H1 (cell line): ENCODE measurements around the gene PIGC. TPM values are rescaled to one million over a fixed set of nuclear protein-coding genes. Genes with fewer than 3 reads are reported as not detected.

Experiments used
- CTCF ChIA-PET: fragments of 300-600 bp; sonication (Branson Sonifier 250); formaldehyde crosslinking; loops from one replicate; lab custom pipeline; 2021; ENCODE audit not compliant: partially characterized antibody; lab: Charles Lee
- POLR2A ChIA-PET: fragments of 300-600 bp; sonication (Branson Sonifier 250); formaldehyde crosslinking; loops from one replicate; lab custom pipeline; 2021; ENCODE audit warnings: inconsistent platforms; ENCODE audit not compliant: partially characterized antibody; lab: Charles Lee
- DNase-seq, 2 experiments: peaks; one replicate each; pipeline versions ENCODE4 v3.0.0 to v3.0.0-alpha.2; 2010 to 2022; ENCODE audit warnings: low spot score in 2 of 2, low read depth in 1 of 2, mixed read lengths in 1 of 2
- FAIRE-seq: peaks from 2 replicates; lab custom pipeline; 2011; peaks lifted over from hg19 to GRCh38; lab: Jason Lieb, UNC
- H2AFZ ChIP-seq: 2 replicates; pipeline ENCODE4 v1.8.1; 2012; ENCODE audit warnings: low read length, inconsistent platforms
- H2AK5ac ChIP-seq: 2 replicates; pipeline ENCODE4 v1.6.1; 2013; ENCODE audit warnings: low read depth, low read length
- H2BK120ac ChIP-seq: replicated peaks from 2 replicates; pipeline ENCODE3; 2013; ENCODE audit warnings: low read depth, low read length, inconsistent platforms
- H2BK12ac ChIP-seq: 2 replicates; pipeline ENCODE4 v1.6.1; 2013; ENCODE audit warnings: low read depth, low read length
- H2BK15ac ChIP-seq: 2 replicates; pipeline ENCODE4 v1.6.1; 2013; ENCODE audit warnings: low read length
- H2BK20ac ChIP-seq: 2 replicates; pipeline ENCODE4 v1.6.1; 2013; ENCODE audit warnings: low read length
- H2BK5ac ChIP-seq: 2 replicates; pipeline ENCODE4 v1.6.1; 2013; ENCODE audit warnings: low read depth, low read length
- H3K14ac ChIP-seq: 2 replicates; pipeline ENCODE4 v1.6.1; 2013; ENCODE audit warnings: inconsistent platforms; ENCODE audit not compliant: insufficient read length
- H3K18ac ChIP-seq: 2 replicates; pipeline ENCODE4 v1.6.1; 2013; ENCODE audit warnings: low read length; ENCODE audit errors: extremely low read depth
- H3K23ac ChIP-seq: 2 replicates; pipeline ENCODE4 v1.6.1; 2013; ENCODE audit warnings: inconsistent platforms; ENCODE audit not compliant: insufficient read length
- H3K23me2 ChIP-seq: 2 replicates; pipeline ENCODE4 v1.6.1; 2013; ENCODE audit warnings: low read depth, low read length
- H3K27ac ChIP-seq: 2 replicates; pipeline ENCODE4 v1.6.1; 2011; ENCODE audit warnings: low read depth, low read length, inconsistent platforms
- H3K27me3 ChIP-seq, 4 experiments: replicated peaks in 1 of 4; 1 replicate in 1 of 4; 2 replicates in 3 of 4; pipeline versions ENCODE4 v1.6.1 to v1.8.1; 2011 to 2013; ENCODE audit warnings: low read length in 3 of 4, mild to moderate bottlenecking in 3 of 4, inconsistent platforms in 2 of 4, mixed read lengths in 2 of 4, moderate library complexity in 1 of 4; ENCODE audit not compliant: control insufficient read depth in 3 of 4, insufficient read depth in 3 of 4; ENCODE audit errors: extremely low read depth in 1 of 4
- H3K36me3 ChIP-seq, 4 experiments: 2 replicates each; pipeline versions ENCODE4 v1.6.1 to v1.8.1; 2011 to 2013; ENCODE audit warnings: mild to moderate bottlenecking in 4 of 4, low read length in 3 of 4, moderate library complexity in 2 of 4, control low read depth in 1 of 4, inconsistent platforms in 1 of 4; ENCODE audit not compliant: insufficient read depth in 4 of 4, control insufficient read depth in 2 of 4
- H3K4ac ChIP-seq: replicated peaks from 2 replicates; pipeline ENCODE3; 2013; ENCODE audit warnings: low read length, low read depth, mixed read lengths, inconsistent platforms; ENCODE audit not compliant: insufficient read length
- H3K4me1 ChIP-seq, 4 experiments: replicated peaks in 1 of 4; 1 replicate in 1 of 4; 2 replicates in 3 of 4; pipeline versions ENCODE4 v1.6.1 to v1.8.1; 2011 to 2013; ENCODE audit warnings: low read length in 3 of 4, inconsistent platforms in 2 of 4, mixed read lengths in 1 of 4; ENCODE audit not compliant: insufficient read depth in 4 of 4, control insufficient read depth in 3 of 4
- H3K4me2 ChIP-seq, 2 experiments: 2 replicates each; pipeline versions ENCODE4 v1.6.1 to v1.8.1; 2011 to 2013; ENCODE audit warnings: low read depth in 2 of 2, low read length in 2 of 2, control low read depth in 1 of 2, inconsistent platforms in 1 of 2, mild to moderate bottlenecking in 1 of 2; ENCODE audit not compliant: insufficient read depth in 1 of 2
- H3K4me3 ChIP-seq, 4 experiments: fragments of 200-600, 300-600 bp in 1 of 4; sonication (generic), shearing (Covaris generic), sonication (Bioruptor Twin) in 1 of 4; 2 replicates each; pipeline versions ENCODE4 v1.5.1 to v1.8.1; 2011 to 2016; ENCODE audit warnings: low read length in 4 of 4, low read depth in 3 of 4, control low read depth in 2 of 4, inconsistent platforms in 2 of 4, mild to moderate bottlenecking in 2 of 4, mixed read lengths in 1 of 4, moderate library complexity in 1 of 4; ENCODE audit not compliant: insufficient read depth in 2 of 4; ENCODE audit errors: extremely low read depth in 1 of 4
- H3K56ac ChIP-seq: replicated peaks from 2 replicates; pipeline ENCODE3; 2013; ENCODE audit warnings: low read depth, mild to moderate bottlenecking, mixed read lengths, low read length, inconsistent platforms; ENCODE audit not compliant: insufficient read length
- H3K79me1 ChIP-seq: 2 replicates; pipeline ENCODE4 v1.6.1; 2013; ENCODE audit warnings: low read depth, low read length, control low read depth
- H3K79me2 ChIP-seq, 2 experiments: 2 replicates each; pipeline versions ENCODE4 v1.6.1 to v1.8.1; 2012 to 2013; ENCODE audit warnings: low read length in 2 of 2, mild to moderate bottlenecking in 2 of 2, inconsistent platforms in 1 of 2; ENCODE audit not compliant: insufficient read depth in 2 of 2, control insufficient read depth in 1 of 2
- H3K9ac ChIP-seq, 4 experiments: replicated peaks in 1 of 4; 1 replicate in 1 of 4; 2 replicates in 3 of 4; pipeline versions ENCODE4 v1.6.1 to v1.8.1; 2011 to 2013; ENCODE audit warnings: low read depth in 3 of 4, low read length in 3 of 4, control low read depth in 2 of 4, mild to moderate bottlenecking in 2 of 4, moderate library complexity in 2 of 4, inconsistent platforms in 1 of 4; ENCODE audit errors: extremely low read depth in 1 of 4
- H3K9me3 ChIP-seq, 2 experiments: 2 replicates each; pipeline versions ENCODE4 v1.6.1 to v1.8.1; 2012 to 2013; ENCODE audit warnings: mild to moderate bottlenecking in 2 of 2, moderate library complexity in 2 of 2, control low read depth in 1 of 2, inconsistent platforms in 1 of 2, low read depth in 1 of 2, low read length in 1 of 2, mixed read lengths in 1 of 2; ENCODE audit not compliant: insufficient read depth in 2 of 2
- H4K20me1 ChIP-seq, 2 experiments: replicated peaks in 1 of 2; 2 replicates each; pipeline versions ENCODE3 to v1.8.1; 2011 to 2013; ENCODE audit warnings: inconsistent platforms in 2 of 2, low read length in 2 of 2, mild to moderate bottlenecking in 1 of 2; ENCODE audit not compliant: insufficient read depth in 2 of 2, control insufficient read depth in 1 of 2
- H4K5ac ChIP-seq: 2 replicates; pipeline ENCODE4 v1.6.1; 2013; ENCODE audit warnings: low read length, low read depth, mixed read lengths, inconsistent platforms; ENCODE audit not compliant: insufficient read length
- H4K8ac ChIP-seq: 2 replicates; pipeline ENCODE4 v1.8.0; 2013; ENCODE audit warnings: mild to moderate bottlenecking, moderate library complexity, low read length, inconsistent platforms; ENCODE audit not compliant: insufficient read depth; ENCODE audit errors: extremely low read depth
- H4K91ac ChIP-seq: replicated peaks from 2 replicates; pipeline ENCODE3; 2013; ENCODE audit warnings: low read length, mixed read lengths, inconsistent platforms; ENCODE audit not compliant: insufficient read length
- EP300 ChIP-seq, 2 experiments: IDR thresholded peaks; 1 replicate in 1 of 2; 2 replicates in 1 of 2; pipeline ENCODE4 v1.6.1; 2011 to 2012; ENCODE audit warnings: low read depth in 2 of 2, low read length in 2 of 2, mild to moderate bottlenecking in 2 of 2, borderline replicate concordance in 1 of 2, inconsistent platforms in 1 of 2, moderate library complexity in 1 of 2
- RAD21 ChIP-seq, 2 experiments: IDR thresholded peaks in 1 of 2; conservative IDR thresholded peaks in 1 of 2; 2 replicates each; pipeline ENCODE4 v1.6.1; 2011; ENCODE audit warnings: low read depth in 2 of 2, low read length in 2 of 2, improper control_type of control experiment in 1 of 2, inconsistent platforms in 1 of 2, mild to moderate bottlenecking in 1 of 2, moderate library complexity in 1 of 2
- WGBS, 2 experiments: shearing (Covaris generic) in 1 of 2; methylation state at CpG; one replicate each; pipeline versions ENCODE4 v1.1.6 to v1.1.7; 2013 to 2015; ENCODE audit warnings: low lambda C conversion rate in 2 of 2, mixed read lengths in 2 of 2, inconsistent platforms in 1 of 2, low coverage in 1 of 2, missing lambda C conversion rate in 1 of 2; ENCODE audit not compliant: insufficient replicate concordance in 2 of 2, insufficient coverage in 1 of 2, insufficient read length in 1 of 2; ENCODE audit errors: extremely low coverage in 1 of 2, missing lambda C conversion rate in 1 of 2; 5-methylcytosine and 5-hydroxymethylcytosine counted together
- polyA plus RNA-seq, 7 experiments: library from polyadenylated mRNA; depleted of rRNA in 3 of 7; stranded (reverse) in 5 of 7; unstranded in 2 of 7; fragments of >200 nt in 5 of 7; fragments of 200-250 nt in 2 of 7; gene quantifications; 1 replicate in 5 of 7; 2 replicates in 1 of 7; 4 replicates in 1 of 7; pipeline versions ENCODE4 v1.2.1 to v1.2.3, GENCODE V29; 2011 to 2013; ENCODE audit warnings: missing spikeins in 2 of 7, mixed read lengths in 2 of 7
- total RNA-seq: library from RNA; stranded (reverse); fragmentation: NEBNext Ultra II Directional; extraction: Animal tissue kit (Norgen Biotek cat#: 25700); gene quantifications from 2 replicates; pipeline ENCODE4 v1.2.1, GENCODE V29; 2021
- TF ChIP-seq, protein P1 (sequence below), 3 experiments: IDR thresholded peaks; 1 replicate in 2 of 3; 2 replicates in 1 of 3; pipeline versions ENCODE4 v1.5.1 to v1.6.1; 2011; ENCODE audit warnings: low read length in 3 of 3, mild to moderate bottlenecking in 3 of 3, inconsistent platforms in 2 of 3, low read depth in 1 of 3, moderate library complexity in 1 of 3; ENCODE audit not compliant: insufficient read depth in 1 of 3; ENCODE audit errors: control extremely low read depth in 1 of 3

Gene PIGC
- total and polyA plus RNA-seq, 2 of the 8 experiments (the other 6 are each of a cell fraction or from before 2014, with no cell fraction given) = 21.0 to 39.3 TPM

DNA sequence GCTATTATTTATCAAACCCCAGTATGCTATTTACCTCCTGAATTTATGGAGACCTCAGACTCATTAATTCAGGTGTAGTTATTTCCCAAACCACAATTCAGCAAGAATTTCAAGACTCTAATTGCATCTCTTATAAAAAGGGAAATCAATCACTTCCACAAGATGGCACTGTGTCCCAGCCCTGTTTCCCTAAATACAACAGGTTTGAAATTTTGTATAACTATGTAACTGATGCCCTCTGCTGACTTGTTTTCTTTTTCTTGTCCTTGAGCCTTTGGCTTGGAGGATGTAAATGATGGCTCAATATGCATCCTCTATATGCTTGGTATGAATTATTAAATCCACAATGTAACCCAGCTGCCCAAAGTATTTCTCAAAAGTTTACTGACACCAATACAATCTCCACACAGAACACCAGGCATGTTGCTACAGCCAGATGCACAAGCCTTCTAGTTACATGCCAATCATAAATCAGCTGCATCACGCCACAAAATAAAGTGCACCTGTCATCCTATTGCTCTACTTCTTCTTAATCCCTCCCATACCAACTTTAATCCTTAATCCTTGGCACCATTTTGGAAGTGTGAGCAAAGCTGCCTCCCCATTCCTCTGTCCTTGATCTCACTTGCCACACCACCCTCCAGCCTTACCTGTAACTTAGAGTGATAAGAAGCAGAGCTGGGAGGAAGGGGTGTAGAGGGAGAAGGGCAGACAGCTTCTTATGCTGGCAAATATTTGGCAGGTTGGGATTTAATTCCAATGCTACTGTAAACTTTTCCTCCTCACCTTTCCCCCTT lies 14.3 kb downstream of the PIGC start:
- no peaks in the 10 kb centered on the region for H3K79me1 ChIP-seq
- no peak overlapping the region for H2BK120ac ChIP-seq
- ChIA-PET CTCF (interaction anchor here (0.6 to 3.7 kb wide), 19 partner anchors 9 to 629 kb away, joined by 3 to 20 read pairs (median 4); partner anchors contain the start of gene C1orf105), POLR2A (interaction anchor here (1.9 kb wide), 1 partner anchor 23 kb away, joined by 4 read pairs; no protein-coding TSS in a partner anchor)
- no peak overlapping the region for H3K4ac ChIP-seq
- no peak overlapping the region for H3K4me2 ChIP-seq
- no peak overlapping the region for H3K56ac ChIP-seq
- H3K14ac ChIP-seq = no peak overlapping the region
- no peak overlapping the region for H2AK5ac ChIP-seq
- no peak overlapping the region for H4K8ac ChIP-seq
- peaks cover 3 to 5% (median 4%) of the 10 kb centered on the region in 4 experiments; a peak in 6 of 7 replicates for H3K4me1 ChIP-seq
- no peak overlapping the region for H2BK15ac ChIP-seq
- no peak overlapping the region for H2BK5ac ChIP-seq
- no peaks in the 10 kb centered on the region for H3K36me3 ChIP-seq
- H3K23ac ChIP-seq = no peak overlapping the region
- H3K18ac ChIP-seq = no peak overlapping the region
- no peaks in the 10 kb centered on the region for H3K79me2 ChIP-seq
- H3K23me2 ChIP-seq = no peaks in the 10 kb centered on the region; the same call in 1 of the 2 replicates
- no peak overlapping the region for H2BK20ac ChIP-seq
- peak; percentile 83 to 85 for TF ChIP-seq RAD21 (IDR thresholded peaks at IDR 0.05 in 1 of 2, conservative IDR thresholded peaks at IDR 0.05 in 1 of 2; ENCODE audit: low read depth in 2 of 2, low read length in 2 of 2)
- TF ChIP-seq EP300 (IDR thresholded peaks at IDR 0.05; ENCODE audit: borderline replicate concordance in 1 of 2, low read depth in 2 of 2, low read length in 2 of 2) = no peak
- TF ChIP-seq, protein P1, sequence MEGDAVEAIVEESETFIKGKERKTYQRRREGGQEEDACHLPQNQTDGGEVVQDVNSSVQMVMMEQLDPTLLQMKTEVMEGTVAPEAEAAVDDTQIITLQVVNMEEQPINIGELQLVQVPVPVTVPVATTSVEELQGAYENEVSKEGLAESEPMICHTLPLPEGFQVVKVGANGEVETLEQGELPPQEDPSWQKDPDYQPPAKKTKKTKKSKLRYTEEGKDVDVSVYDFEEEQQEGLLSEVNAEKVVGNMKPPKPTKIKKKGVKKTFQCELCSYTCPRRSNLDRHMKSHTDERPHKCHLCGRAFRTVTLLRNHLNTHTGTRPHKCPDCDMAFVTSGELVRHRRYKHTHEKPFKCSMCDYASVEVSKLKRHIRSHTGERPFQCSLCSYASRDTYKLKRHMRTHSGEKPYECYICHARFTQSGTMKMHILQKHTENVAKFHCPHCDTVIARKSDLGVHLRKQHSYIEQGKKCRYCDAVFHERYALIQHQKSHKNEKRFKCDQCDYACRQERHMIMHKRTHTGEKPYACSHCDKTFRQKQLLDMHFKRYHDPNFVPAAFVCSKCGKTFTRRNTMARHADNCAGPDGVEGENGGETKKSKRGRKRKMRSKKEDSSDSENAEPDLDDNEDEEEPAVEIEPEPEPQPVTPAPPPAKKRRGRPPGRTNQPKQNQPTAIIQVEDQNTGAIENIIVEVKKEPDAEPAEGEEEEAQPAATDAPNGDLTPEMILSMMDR (IDR thresholded peaks at IDR 0.05; ENCODE audit: control extremely low read depth in 1 of 3, insufficient read depth in 1 of 3, low read depth in 1 of 3, low read length in 3 of 3) = peak in 2 of 3 experiments; percentile 78 to 92; a peak in 3 of 4 replicates
- DNase-seq (no peak), FAIRE-seq (no peak)
- no peak overlapping the region for H3K27ac ChIP-seq
- H3K4me3 ChIP-seq = no peak overlapping the region
- no peaks in the 10 kb centered on the region for H3K27me3 ChIP-seq
- no peaks in the 10 kb centered on the region for H3K9me3 ChIP-seq
- no peak overlapping the region for H4K91ac ChIP-seq
- no peak overlapping the region for H4K5ac ChIP-seq
- H2BK12ac ChIP-seq = no peak overlapping the region
- no peak overlapping the region for H3K9ac ChIP-seq
- H2AFZ ChIP-seq = no peak overlapping the region
- no peaks in the 10 kb centered on the region for H4K20me1 ChIP-seq
- 85% methylated on average over 1 of the region's 1 CpG; no CpG with 5 or more reads in 1 of the 2 experiments for whole genome bisulfite sequencing, 2 experiments
